Measurements from ENCODE around the gene CEBPZOS. TPM values are rescaled to one million over a fixed set of nuclear protein-coding genes. Genes with fewer than 3 reads are reported as not detected.

CEBPZOS gene
- total and polyA plus RNA-seq, 10 of the 15 experiments (the other 5 are each of a cell fraction or from before 2014, with no cell fraction given): 22.9 to 50.8 (median 39.1) TPM

DNA sequence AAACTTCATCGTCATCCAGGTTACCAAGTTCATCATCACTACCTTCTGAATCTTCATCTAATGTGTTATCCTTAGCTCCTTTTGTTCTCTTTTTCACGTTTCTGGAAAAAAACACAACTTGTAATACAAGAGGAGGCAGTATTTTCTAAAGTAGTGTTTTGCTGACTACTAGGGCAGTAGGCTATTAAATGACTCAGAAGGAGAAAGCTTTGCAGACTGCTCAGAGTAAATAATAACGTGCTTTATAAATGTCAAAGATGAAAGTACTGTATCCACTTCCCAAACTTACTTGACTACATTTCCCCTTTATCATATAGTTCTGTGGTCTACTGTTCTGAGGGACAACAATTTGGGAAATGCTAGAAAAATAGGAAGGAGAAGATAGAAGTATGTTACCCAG, 15.6 kb downstream of the CEBPZOS start:
- TF ChIP-seq RAD51 (IDR thresholded peaks at IDR 0.05) (no peak), ZNF384 (IDR thresholded peaks at IDR 0.05; ENCODE audit: borderline replicate concordance, low read depth, low read length) (no peak), POU2F2 (IDR thresholded peaks at IDR 0.05; ENCODE audit: borderline replicate concordance, low read depth, low read length) (no peak), YY1 (IDR thresholded peaks at IDR 0.05; ENCODE audit: low read depth, low read length) (no peak), CBFB (IDR thresholded peaks at IDR 0.05; ENCODE audit: low read depth) (no peak), TBL1XR1 (IDR thresholded peaks at IDR 0.05; ENCODE audit: low read depth, low read length) (no peak), BRCA1 (IDR thresholded peaks at IDR 0.05; ENCODE audit: low read depth, low read length) (no peak), GATAD2B (conservative IDR thresholded peaks at IDR 0.05; ENCODE audit: low read depth) (no peak), WRNIP1 (IDR thresholded peaks at IDR 0.05; ENCODE audit: borderline replicate concordance, low read depth, low read length) (no peak)
- TF ChIP-seq, protein P1, sequence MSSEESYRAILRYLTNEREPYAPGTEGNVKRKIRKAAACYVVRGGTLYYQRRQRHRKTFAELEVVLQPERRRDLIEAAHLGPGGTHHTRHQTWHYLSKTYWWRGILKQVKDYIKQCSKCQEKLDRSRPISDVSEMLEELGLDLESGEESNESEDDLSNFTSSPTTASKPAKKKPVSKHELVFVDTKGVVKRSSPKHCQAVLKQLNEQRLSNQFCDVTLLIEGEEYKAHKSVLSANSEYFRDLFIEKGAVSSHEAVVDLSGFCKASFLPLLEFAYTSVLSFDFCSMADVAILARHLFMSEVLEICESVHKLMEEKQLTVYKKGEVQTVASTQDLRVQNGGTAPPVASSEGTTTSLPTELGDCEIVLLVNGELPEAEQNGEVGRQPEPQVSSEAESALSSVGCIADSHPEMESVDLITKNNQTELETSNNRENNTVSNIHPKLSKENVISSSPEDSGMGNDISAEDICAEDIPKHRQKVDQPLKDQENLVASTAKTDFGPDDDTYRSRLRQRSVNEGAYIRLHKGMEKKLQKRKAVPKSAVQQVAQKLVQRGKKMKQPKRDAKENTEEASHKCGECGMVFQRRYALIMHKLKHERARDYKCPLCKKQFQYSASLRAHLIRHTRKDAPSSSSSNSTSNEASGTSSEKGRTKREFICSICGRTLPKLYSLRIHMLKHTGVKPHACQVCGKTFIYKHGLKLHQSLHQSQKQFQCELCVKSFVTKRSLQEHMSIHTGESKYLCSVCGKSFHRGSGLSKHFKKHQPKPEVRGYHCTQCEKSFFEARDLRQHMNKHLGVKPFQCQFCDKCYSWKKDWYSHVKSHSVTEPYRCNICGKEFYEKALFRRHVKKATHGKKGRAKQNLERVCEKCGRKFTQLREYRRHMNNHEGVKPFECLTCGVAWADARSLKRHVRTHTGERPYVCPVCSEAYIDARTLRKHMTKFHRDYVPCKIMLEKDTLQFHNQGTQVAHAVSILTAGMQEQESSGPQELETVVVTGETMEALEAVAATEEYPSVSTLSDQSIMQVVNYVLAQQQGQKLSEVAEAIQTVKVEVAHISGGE (CRISPR knock-in tag; IDR thresholded peaks at IDR 0.05): no peak
- ATAC-seq (no peak), FAIRE-seq (no peak), DNase-seq (ENCODE audit: low read depth, low spot score) (no peak)
- no TSS peak for BruUV-seq (replicated peaks)
- in situ Hi-C loops (cut with MboI) (no loop called here), intact Hi-C loops (cut with micrococcal nuclease; ENCODE audit: unreplicated experiment) (no loop called here)
- Histone ChIP-seq H2AFZ (ENCODE audit: control insufficient read depth, low read depth, low read length) (no peak overlapping the region), H3K27ac (ENCODE audit: control insufficient read depth, insufficient read depth) (no peak overlapping the region), H3K27me3 (replicated peaks in 1 of 2; ENCODE audit: control insufficient read depth in 2 of 2, insufficient read depth in 2 of 2, low read length in 1 of 2) (no peaks in the 10 kb centered on the region), H3K9ac (ENCODE audit: control insufficient read depth, insufficient read depth, low read length) (no peak overlapping the region), H3K36me3 (ENCODE audit: control insufficient read depth in 2 of 2, insufficient read depth in 2 of 2, low read length in 1 of 2) (peaks cover 3 to 24% of the 10 kb centered on the region in 2 experiments), H4K20me1 (ENCODE audit: control insufficient read depth, insufficient read depth) (no peaks in the 10 kb centered on the region), H3K4me2 (ENCODE audit: control insufficient read depth, insufficient read depth) (no peak overlapping the region), H3K79me2 (ENCODE audit: control insufficient read depth, insufficient read depth, low read length) (peaks cover 1% of the 10 kb centered on the region), H3K4me1 (ENCODE audit: control insufficient read depth, insufficient read depth, low read length) (no peaks in the 10 kb centered on the region), H3K4me3 (no peak overlapping the region), H3K9me3 (replicated peaks; ENCODE audit: control insufficient read depth, insufficient read depth, low read length) (peaks cover 4% of the 10 kb centered on the region; the same call in 2 of the 3 replicates)
- ChIA-PET CTCF (interaction anchor here (0.6 to 1.8 kb wide), 3 partner anchors 12 to 40 kb away, joined by 3 to 7 read pairs (median 5); no protein-coding TSS in a partner anchor), POLR2A (interaction anchor here (1.4 kb wide), 1 partner anchor 13 kb away, joined by 3 read pairs; no protein-coding TSS in a partner anchor), RAD21 (ENCODE audit: unreplicated experiment) (interaction anchor here (1.0 kb wide), 1 partner anchor 10 kb away, joined by 3 read pairs; no protein-coding TSS in a partner anchor), SMC1A (ENCODE audit: uncharacterized antibody, unreplicated experiment) (no interaction called here)
- WGBS (ENCODE audit: insufficient coverage, insufficient replicate concordance, low lambda C conversion rate, missing lambda C conversion rate): 64% methylated on average over 3 of the region's 3 CpGs
